HepG2 (cell line): Measurements from ENCODE around the gene RBM19. TPM values are rescaled to one million over a fixed set of nuclear protein-coding genes. Genes with fewer than 3 reads are reported as not detected.

Experiments used
- IRX3 ChIP-seq: sonication (generic); formaldehyde crosslinking; IDR thresholded peaks from 2 replicates; pipeline ENCODE4 v1.8.1; 2023; ENCODE audit warnings: mild to moderate bottlenecking, low read depth, missing genetic modification reagents, borderline replicate concordance
- KDM5A ChIP-seq: fragments of 200-600 bp; sonication (generic); IDR thresholded peaks from 2 replicates; pipeline ENCODE4 v1.7.0; 2018; ENCODE audit warnings: antibody characterized with exemption, mild to moderate bottlenecking, low read length, borderline replicate concordance
- MTA3 ChIP-seq: sonication (generic); formaldehyde crosslinking; IDR thresholded peaks from 2 replicates; pipeline ENCODE4 v1.4.0; 2020; ENCODE audit warnings: missing genetic modification reagents
- MYC ChIP-seq: sonication (generic); formaldehyde crosslinking; IDR thresholded peaks from 2 replicates; pipeline ENCODE4 v1.9.0; 2021; ENCODE audit warnings: missing genetic modification reagents, borderline replicate concordance
- PBX2 ChIP-seq: IDR thresholded peaks from 2 replicates; pipeline ENCODE4 v1.6.1; 2016; ENCODE audit warnings: control low read depth
- PHF5A ChIP-seq: IDR thresholded peaks from one replicate; pipeline ENCODE4 v1.6.1; 2018; ENCODE audit warnings: low read depth, missing genetic modification reagents; ENCODE audit not compliant: unreplicated experiment
- RAD51 ChIP-seq: fragments of 450-650 bp; IDR thresholded peaks from 2 replicates; pipeline ENCODE4 v1.6.1; 2016; ENCODE audit warnings: borderline replicate concordance
- STAT6 ChIP-seq: sonication (generic); formaldehyde crosslinking; IDR thresholded peaks from 2 replicates; pipeline ENCODE4 v1.4.0; 2020; ENCODE audit warnings: missing genetic modification reagents, mild to moderate bottlenecking, borderline replicate concordance
- TCF12 ChIP-seq, 2 experiments: fragments of 450-650 bp in 1 of 2; sonication (generic) in 1 of 2; formaldehyde crosslinking in 1 of 2; IDR thresholded peaks; 2 replicates each; pipeline versions ENCODE4 v1.6.1 to v1.8.0; 2017 to 2022; ENCODE audit warnings: antibody characterized with exemption in 1 of 2, mild to moderate bottlenecking in 1 of 2, missing genetic modification reagents in 1 of 2, moderate library complexity in 1 of 2
- TEAD3 ChIP-seq: optimal IDR thresholded peaks from 2 replicates; pipeline ENCODE3; 2016; ENCODE audit warnings: borderline replicate concordance
- THAP8 ChIP-seq: sonication (generic); formaldehyde crosslinking; IDR thresholded peaks from 2 replicates; pipeline ENCODE4 v1.5.1; 2020; ENCODE audit warnings: missing genetic modification reagents, mild to moderate bottlenecking, borderline replicate concordance
- ZFX ChIP-seq: sonication (generic); formaldehyde crosslinking; IDR thresholded peaks from 2 replicates; pipeline ENCODE4 v1.4.0; 2020; ENCODE audit warnings: mild to moderate bottlenecking, low read depth, missing genetic modification reagents, moderate library complexity
- ZMAT5 ChIP-seq: sonication (generic); formaldehyde crosslinking; IDR thresholded peaks from 2 replicates; pipeline ENCODE4 v1.5.0; 2020; ENCODE audit warnings: mild to moderate bottlenecking, low read depth, missing genetic modification reagents, borderline replicate concordance
- ZMYM4 ChIP-seq: sonication (generic); formaldehyde crosslinking; IDR thresholded peaks from 2 replicates; pipeline ENCODE4 v1.8.1; 2023; ENCODE audit warnings: mild to moderate bottlenecking, missing genetic modification reagents
- ZNF12 ChIP-seq: sonication (generic); formaldehyde crosslinking; IDR thresholded peaks from 2 replicates; pipeline ENCODE4 v1.5.0; 2020; ENCODE audit warnings: missing genetic modification reagents
- ZNF121 ChIP-seq: sonication (generic); formaldehyde crosslinking; IDR thresholded peaks from 2 replicates; pipeline ENCODE4 v1.5.0; 2020; ENCODE audit warnings: mild to moderate bottlenecking, missing genetic modification reagents
- ZNF234 ChIP-seq: sonication (generic); formaldehyde crosslinking; conservative IDR thresholded peaks from 2 replicates; pipeline ENCODE4 v1.5.1; 2020; ENCODE audit warnings: mild to moderate bottlenecking, missing genetic modification reagents
- ZNF431 ChIP-seq: sonication (generic); formaldehyde crosslinking; IDR thresholded peaks from 2 replicates; pipeline ENCODE4 v1.9.0; 2022; ENCODE audit warnings: missing genetic modification reagents, low read depth, mild to moderate bottlenecking, borderline replicate concordance
- ZNF546 ChIP-seq: sonication (generic); formaldehyde crosslinking; conservative IDR thresholded peaks from 2 replicates; pipeline ENCODE4 v1.8.1; 2023; ENCODE audit warnings: mild to moderate bottlenecking, missing genetic modification reagents
- ZNF549 ChIP-seq: sonication (generic); formaldehyde crosslinking; IDR thresholded peaks from 2 replicates; pipeline ENCODE4 v1.5.0; 2020; ENCODE audit warnings: missing genetic modification reagents
- ZNF615 ChIP-seq: sonication (generic); formaldehyde crosslinking; IDR thresholded peaks from 2 replicates; pipeline ENCODE4 v1.5.0; 2020; ENCODE audit warnings: mild to moderate bottlenecking, missing genetic modification reagents, borderline replicate concordance
- ZNF720 ChIP-seq: sonication (generic); formaldehyde crosslinking; IDR thresholded peaks from 2 replicates; pipeline ENCODE4 v1.4.0; 2020; ENCODE audit warnings: missing genetic modification reagents
- ZNF850 ChIP-seq: sonication (generic); formaldehyde crosslinking; conservative IDR thresholded peaks from 2 replicates; pipeline ENCODE4 v1.9.0; 2021; ENCODE audit warnings: mild to moderate bottlenecking, missing genetic modification reagents
- polyA plus RNA-seq, 8 experiments: library from polyadenylated mRNA; depleted of rRNA in 3 of 8; stranded (reverse) in 7 of 8; unstranded in 1 of 8; fragments of >200 nt; fragmentation: Illumina TruSeq in 4 of 8; extraction: Trizol in 4 of 8; gene quantifications; 2 replicates each; pipeline versions ENCODE4 v1.2.1 to v1.2.3, GENCODE V29; 2011 to 2016; ENCODE audit warnings: low read depth in 4 of 8, missing spikeins in 1 of 8, mixed read lengths in 1 of 8; ENCODE audit not compliant: insufficient read depth in 1 of 8
- total RNA-seq, 5 experiments: library from RNA; depleted of rRNA; stranded (reverse); fragments of >200 nt; fragmentation: Illumina TruSeq; extraction: Trizol; gene quantifications; 2 replicates each; pipeline ENCODE4 v1.2.3, GENCODE V29; 2016; ENCODE audit warnings: low read depth in 1 of 5

RBM19 gene
- total and polyA plus RNA-seq, 2 of the 13 experiments (the other 11 are each of a cell fraction or from before 2014, with no cell fraction given), result 19.3 to 32.2 TPM

- TF ChIP-seq ZNF549 (CRISPR knock-in tag) (no peak), ZMYM4 (CRISPR knock-in tag) (peak; percentile 62), ZMAT5 (CRISPR knock-in tag) (no peak), MTA3 (CRISPR knock-in tag) (no peak), IRX3 (CRISPR knock-in tag) (no peak), MYC (peak; percentile 90), ZNF121 (CRISPR knock-in tag) (no peak), ZNF431 (CRISPR knock-in tag) (no peak), TEAD3 (CRISPR knock-in tag) (no peak), ZNF720 (CRISPR knock-in tag) (no peak), ZNF850 (no peak), PHF5A (CRISPR knock-in tag) (no peak), ZNF546 (CRISPR knock-in tag) (no peak), TCF12 (IDR thresholded peaks at IDR 0.05) (no peak), TCF12 (CRISPR knock-in tag; IDR thresholded peaks at IDR 0.05) (no peak), PBX2 (CRISPR knock-in tag) (no peak), KDM5A (peak; percentile 99), ZNF615 (CRISPR knock-in tag) (no peak), ZNF12 (CRISPR knock-in tag) (no peak), RAD51 (peak; percentile 85), ZNF234 (CRISPR knock-in tag) (no peak), THAP8 (CRISPR knock-in tag) (no peak), ZFX (peak; percentile 53; the same call in 1 of the 2 replicates), STAT6 (no peak)
Observed at GRCh38 chr12:113965951-113966797, at the start of gene RBM19 (continued).
